IgD-negative memory B cell (primary cell): ENCODE results near the gene HHAT. TPM values are rescaled to one million over a fixed set of nuclear protein-coding genes. Genes with fewer than 3 reads are reported as not detected.
"Not testable (repeated sequence)": the region's sequence is repeated elsewhere in the genome, so short reads cannot be mapped to it uniquely, and the experiment has no call there.

Source experiments
- H3K27ac Mint-ChIP-seq, 3 donors: one replicate each; pipeline ENCODE4 v1.8.0; 2020 to 2022; ENCODE audit warnings: mild to moderate bottlenecking in 3 of 3, mixed read lengths in 3 of 3, moderate library complexity in 1 of 3
- H3K27me3 Mint-ChIP-seq: one replicate; pipeline ENCODE4 v1.8.0; 2021; ENCODE audit warnings: mixed read lengths
- H3K36me3 Mint-ChIP-seq: one replicate; pipeline ENCODE4 v1.8.0; 2020; ENCODE audit warnings: mild to moderate bottlenecking, mixed read lengths
- H3K4me1 Mint-ChIP-seq, 3 donors: one replicate each; pipeline ENCODE4 v1.8.0; 2020 to 2022; ENCODE audit warnings: mixed read lengths in 3 of 3, mild to moderate bottlenecking in 1 of 3
- H3K4me3 Mint-ChIP-seq, 4 donors: one replicate each; pipeline ENCODE4 v1.8.0; 2020 to 2022; ENCODE audit warnings: mild to moderate bottlenecking in 4 of 4, mixed read lengths in 4 of 4, moderate library complexity in 3 of 4
- H3K9me3 Mint-ChIP-seq, 3 donors: one replicate each; pipeline ENCODE4 v1.8.0; 2020 to 2021; ENCODE audit warnings: mixed read lengths in 3 of 3, mild to moderate bottlenecking in 1 of 3
- polyA plus RNA-seq: library from polyadenylated mRNA; unstranded; fragments of 300-500 nt; fragmentation: Illumina TruSeq; gene quantifications from one replicate; pipeline ENCODE4 v1.2.3, GENCODE V29; 2021

HHAT gene
- polyA plus RNA-seq, 1 donor from 2014 or later: 6.3 TPM

DNA sequence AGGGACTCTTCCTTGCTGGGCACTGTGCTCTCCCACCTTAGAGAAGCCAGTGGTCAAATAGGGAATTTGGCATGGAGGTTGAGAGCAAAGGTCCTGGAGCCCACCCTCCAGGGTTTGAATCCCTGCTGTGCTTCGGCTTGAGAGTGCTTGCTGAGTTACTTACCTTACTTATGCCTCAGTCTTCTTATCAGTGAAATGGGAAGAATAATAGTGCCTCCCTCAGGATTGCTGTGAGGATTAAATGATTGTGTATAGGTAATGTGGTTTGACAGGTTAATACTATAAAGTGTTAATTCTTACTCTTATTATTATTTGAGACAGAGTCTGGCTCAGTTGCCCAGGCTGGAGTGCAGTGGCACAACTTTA, 79.2 kb downstream of the HHAT start:
- Mint-ChIP-seq H3K27me3 (no peaks in the 10 kb centered on the region), H3K27ac (no peak overlapping the region), H3K36me3 (peaks cover 4% of the 10 kb centered on the region), H3K9me3 (peaks cover 0 to 1% (median 0%) of the 10 kb centered on the region in 3 donors), H3K4me1 (peaks cover 0 to 9% (median 4%) of the 10 kb centered on the region in 3 donors), H3K4me3 (peak overlapping the region in 1 of 4 donors; percentile 12)

GRCh38 chr1:210412240-210412639, 83.5 kb downstream of the HHAT start:
- H3K4me3 Mint-ChIP-seq: no peak overlapping the region
- peaks cover 0 to 1% (median 0%) of the 10 kb centered on the region in 3 donors for H3K9me3 Mint-ChIP-seq
- peaks cover 0 to 4% (median 1%) of the 10 kb centered on the region in 3 donors for H3K4me1 Mint-ChIP-seq
- H3K36me3 Mint-ChIP-seq: peaks cover 4% of the 10 kb centered on the region
- no peak overlapping the region for H3K27ac Mint-ChIP-seq
- H3K27me3 Mint-ChIP-seq: no peaks in the 10 kb centered on the region

DNA sequence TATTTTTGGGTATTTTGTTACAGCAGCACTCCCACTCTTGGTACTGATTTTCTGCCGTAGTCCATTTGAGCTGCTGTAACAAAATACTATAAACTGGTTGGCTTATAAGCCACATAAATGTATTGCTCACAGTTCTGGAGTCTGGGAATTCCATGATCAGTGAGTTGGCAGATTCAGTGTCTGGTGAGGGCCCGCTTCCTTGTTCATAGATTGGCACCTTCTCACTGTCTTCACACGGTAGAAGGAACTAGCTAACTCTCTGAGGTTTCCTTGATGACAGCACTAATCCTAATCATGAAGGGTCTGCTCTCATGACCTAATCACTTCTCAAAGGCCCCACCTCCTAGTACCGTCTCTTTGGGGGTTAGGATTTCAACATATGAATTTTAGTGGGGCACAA, 85.2 kb downstream of the HHAT start:
- H3K36me3 Mint-ChIP-seq: peaks cover 3% of the 10 kb centered on the region
- H3K9me3 Mint-ChIP-seq: peaks cover 0 to 1% (median 0%) of the 10 kb centered on the region in 3 donors
- no peak overlapping the region for H3K4me3 Mint-ChIP-seq
- no peaks in the 10 kb centered on the region for H3K27me3 Mint-ChIP-seq
- no peaks in the 10 kb centered on the region for H3K4me1 Mint-ChIP-seq
- H3K27ac Mint-ChIP-seq: peak overlapping the region in 1 of 3 donors; percentile 67

- Mint-ChIP-seq H3K27ac (no peak overlapping the region), H3K4me3 (no peak overlapping the region), H3K9me3 (no peaks in the 10 kb centered on the region), H3K27me3 (no peaks in the 10 kb centered on the region), H3K4me1 (no peaks in the 10 kb centered on the region), H3K36me3 (peaks cover 3% of the 10 kb centered on the region)
These were observed 87.2 kb downstream of the HHAT start for GRCh38 chr1:210415846-210416448.

GRCh38 chr1:210416681-210417080, 88.0 kb downstream of the HHAT start:
- H3K36me3 Mint-ChIP-seq: peaks cover 3% of the 10 kb centered on the region

DNA sequence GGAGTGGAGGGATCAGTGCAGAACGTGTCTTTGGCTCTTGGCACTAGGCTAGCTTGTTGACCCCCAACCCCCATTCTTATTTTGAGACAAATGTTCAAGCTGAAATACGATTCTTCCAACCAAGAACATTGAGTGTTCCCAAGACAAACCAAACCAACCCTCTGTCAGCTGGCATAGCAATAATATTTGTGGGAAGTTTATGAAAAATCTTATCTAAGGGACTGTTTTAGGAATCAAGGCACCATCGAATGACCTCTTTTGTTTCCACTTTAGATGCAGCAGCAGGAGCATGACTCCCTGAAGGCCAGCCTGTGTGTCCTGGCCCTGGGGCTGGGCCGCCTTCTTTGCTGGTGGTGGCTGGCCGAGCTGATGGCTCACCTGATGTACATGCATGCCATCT, 89.2 kb downstream of the HHAT start:
- peaks cover 3% of the 10 kb centered on the region for H3K36me3 Mint-ChIP-seq
- H3K4me1 Mint-ChIP-seq: no peaks in the 10 kb centered on the region
- no peaks in the 10 kb centered on the region for H3K27me3 Mint-ChIP-seq
- no peak overlapping the region for H3K27ac Mint-ChIP-seq
- H3K4me3 Mint-ChIP-seq: no peak overlapping the region
- H3K9me3 Mint-ChIP-seq: no peaks in the 10 kb centered on the region

More at GRCh38 chr1:210416681-210417080, 88.0 kb downstream of the HHAT start:
- H3K4me1 Mint-ChIP-seq: no peaks in the 10 kb centered on the region
- no peaks in the 10 kb centered on the region for H3K27me3 Mint-ChIP-seq
- no peak overlapping the region for H3K4me3 Mint-ChIP-seq
- H3K9me3 Mint-ChIP-seq: no peaks in the 10 kb centered on the region
- H3K27ac Mint-ChIP-seq: no peak overlapping the region

DNA sequence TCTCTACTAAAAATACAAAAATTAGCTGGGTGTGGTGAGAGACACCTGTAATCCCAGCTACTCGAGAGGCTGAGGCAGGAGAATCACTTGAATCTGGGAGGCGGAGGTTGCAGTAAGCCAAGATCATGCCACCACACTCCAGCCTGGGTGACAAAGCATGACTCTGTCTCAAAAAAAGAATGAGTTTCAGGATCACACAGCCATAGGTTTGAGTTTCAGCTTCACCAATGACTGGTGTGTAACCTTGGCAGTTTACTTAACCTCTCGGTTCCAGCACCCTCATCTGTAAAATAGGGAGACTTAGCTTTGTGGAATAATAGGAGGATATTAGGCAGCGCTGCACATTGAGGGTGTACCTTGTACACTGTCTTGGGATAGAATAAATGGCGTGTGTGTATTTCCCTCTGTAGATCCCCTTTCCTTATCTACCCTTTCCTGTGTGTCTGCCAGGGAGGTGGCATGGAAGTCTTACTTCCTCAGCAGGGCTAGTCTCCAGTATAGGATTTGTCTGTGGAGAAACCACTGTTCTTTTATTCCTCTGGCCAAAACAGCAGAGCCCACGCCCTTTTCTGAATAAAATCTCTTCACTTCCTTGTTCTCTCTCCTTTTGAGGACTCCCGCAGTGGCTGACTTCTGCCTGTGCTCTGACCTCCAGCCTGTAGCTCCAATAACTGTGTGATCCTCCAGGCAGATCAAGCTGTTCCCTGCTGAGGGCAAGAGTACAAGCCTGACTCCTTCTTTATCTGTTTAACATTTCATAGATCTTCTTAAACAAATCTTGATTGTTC, 90.4 kb downstream of the HHAT start:
- Mint-ChIP-seq H3K27ac (no peak overlapping the region), H3K27me3 (no peaks in the 10 kb centered on the region), H3K4me3 (peak overlapping the region in 1 of 4 donors; percentile 20)

GRCh38 chr1:210426696-210427095, 98.0 kb downstream of the HHAT start:
- not testable (repeated sequence) for H3K27me3 Mint-ChIP-seq, H3K4me3 Mint-ChIP-seq, H3K4me1 Mint-ChIP-seq, H3K9me3 Mint-ChIP-seq, H3K27ac Mint-ChIP-seq
- H3K36me3 Mint-ChIP-seq: peaks cover 20% of the 10 kb centered on the region

More for the DNA sequence above, 90.4 kb downstream of the HHAT start:
- no peaks in the 10 kb centered on the region for H3K9me3 Mint-ChIP-seq
- no peaks in the 10 kb centered on the region for H3K4me1 Mint-ChIP-seq
- H3K36me3 Mint-ChIP-seq: peaks cover 5% of the 10 kb centered on the region

DNA sequence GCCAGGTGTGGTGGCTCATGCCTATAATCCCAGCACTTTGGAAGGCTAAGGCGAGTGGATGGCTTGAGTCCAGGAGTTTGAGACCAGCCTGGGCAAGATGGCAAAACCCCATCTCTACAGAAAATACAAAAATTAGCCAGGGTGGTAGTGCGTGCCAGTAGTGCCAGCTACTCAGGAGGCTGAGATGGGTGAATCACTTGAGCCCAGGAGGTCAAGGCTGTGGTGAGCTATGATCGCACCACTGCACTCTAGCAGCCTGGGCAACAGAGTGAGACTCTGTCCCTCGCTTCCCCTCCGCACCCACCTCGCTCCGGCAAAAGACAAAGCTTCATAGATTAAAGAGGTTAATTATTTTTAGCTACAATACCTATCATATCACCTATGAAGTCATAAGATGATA, 100.0 kb downstream of the HHAT start:
- no peaks in the 10 kb centered on the region for H3K27me3 Mint-ChIP-seq
- peaks cover 25% of the 10 kb centered on the region for H3K36me3 Mint-ChIP-seq
- H3K9me3 Mint-ChIP-seq: no peaks in the 10 kb centered on the region
- no peak overlapping the region for H3K4me3 Mint-ChIP-seq
- H3K4me1 Mint-ChIP-seq: peaks cover 0 to 9% (median 5%) of the 10 kb centered on the region in 3 donors
- no peak overlapping the region for H3K27ac Mint-ChIP-seq

DNA sequence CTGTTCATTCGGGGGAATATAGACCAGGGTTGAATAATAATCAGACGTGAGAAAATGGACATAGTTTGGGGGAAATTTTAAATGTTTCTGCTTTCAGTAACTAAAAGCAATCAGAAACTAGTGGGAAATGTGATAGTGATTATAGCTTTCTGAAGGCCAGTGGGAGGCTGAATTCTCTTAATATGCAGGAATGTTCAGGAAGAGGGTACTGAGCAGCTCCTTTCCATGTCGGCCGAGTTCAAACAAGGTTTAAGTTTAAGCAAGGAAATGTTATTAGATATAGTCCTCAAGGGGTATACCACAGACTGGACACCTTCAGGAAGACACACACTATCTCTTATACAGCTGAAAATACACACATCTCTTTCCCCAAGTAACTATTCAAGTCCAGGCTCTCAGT, 105.5 kb downstream of the HHAT start:
- H3K27ac Mint-ChIP-seq: no peak overlapping the region
- H3K4me3 Mint-ChIP-seq: no peak overlapping the region
- peaks cover 0 to under 1% (median 0%) of the 10 kb centered on the region in 3 donors for H3K9me3 Mint-ChIP-seq
- H3K27me3 Mint-ChIP-seq: no peaks in the 10 kb centered on the region
- no peaks in the 10 kb centered on the region for H3K4me1 Mint-ChIP-seq
- peaks cover 9% of the 10 kb centered on the region for H3K36me3 Mint-ChIP-seq

- Mint-ChIP-seq H3K4me1 (peaks cover 0 to 2% (median 2%) of the 10 kb centered on the region in 3 donors), H3K27me3 (no peaks in the 10 kb centered on the region), H3K9me3 (peaks cover 0 to 4% (median 0%) of the 10 kb centered on the region in 3 donors), H3K36me3 (peaks cover 8% of the 10 kb centered on the region), H3K4me3 (no peak overlapping the region), H3K27ac (no peak overlapping the region)
These were observed 108.4 kb downstream of the HHAT start for GRCh38 chr1:210437111-210437510.

DNA sequence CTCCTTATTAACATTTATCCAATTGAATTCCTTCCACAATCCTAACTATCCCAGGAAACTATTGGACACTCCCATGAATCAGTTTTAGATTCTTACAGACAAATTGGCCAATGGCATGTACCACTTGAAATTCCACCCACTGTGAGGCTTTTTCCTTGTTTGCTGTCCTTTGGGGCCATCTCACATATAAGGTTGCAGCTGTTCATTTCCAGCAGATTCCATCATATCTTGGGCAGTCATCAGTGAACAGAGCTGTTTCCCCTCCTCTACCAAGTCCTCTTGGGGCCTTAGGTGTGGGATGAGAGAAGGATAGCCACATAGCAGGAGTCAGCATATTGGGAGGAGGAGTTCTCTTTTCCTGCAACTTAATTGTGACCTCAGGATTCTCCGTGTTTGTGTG, 109.1 kb downstream of the HHAT start:
- Mint-ChIP-seq H3K27me3 (no peaks in the 10 kb centered on the region), H3K27ac (no peak overlapping the region), H3K4me1 (peaks cover 0 to 2% (median 2%) of the 10 kb centered on the region in 3 donors), H3K4me3 (no peak overlapping the region), H3K9me3 (peaks cover 0 to 4% (median 0%) of the 10 kb centered on the region in 3 donors), H3K36me3 (peaks cover 6% of the 10 kb centered on the region)

GRCh38 chr1:210438928-210439841, 110.5 kb downstream of the HHAT start:
- Mint-ChIP-seq H3K36me3 (peaks cover 4% of the 10 kb centered on the region), H3K4me1 (peaks cover 0 to 2% (median 2%) of the 10 kb centered on the region in 3 donors), H3K27ac (no peak overlapping the region), H3K9me3 (peaks cover 0 to 4% (median 0%) of the 10 kb centered on the region in 3 donors), H3K27me3 (no peaks in the 10 kb centered on the region), H3K4me3 (no peak overlapping the region)

DNA sequence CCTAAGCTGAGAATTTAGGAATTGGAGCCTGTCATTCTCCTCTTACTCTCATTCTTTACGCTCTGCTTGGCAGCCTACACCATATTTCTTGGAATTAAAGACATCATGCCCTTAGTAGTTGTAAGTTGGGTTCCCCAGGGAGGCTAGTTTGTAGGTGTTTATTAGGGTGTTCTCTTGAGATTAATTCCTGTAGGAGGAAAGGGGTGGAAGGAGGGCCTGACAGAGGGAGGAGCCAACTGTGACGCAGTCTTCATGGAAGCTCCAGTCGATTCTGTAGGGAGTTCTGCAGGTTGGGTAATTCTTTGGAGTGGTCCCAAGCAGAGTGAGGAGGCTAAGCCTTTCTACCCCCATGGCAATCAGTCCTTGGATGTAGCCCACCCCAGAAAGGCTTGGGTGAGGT, 111.4 kb downstream of the HHAT start:
- H3K9me3 Mint-ChIP-seq: peaks cover 0 to 4% (median 0%) of the 10 kb centered on the region in 3 donors
- H3K27ac Mint-ChIP-seq: no peak overlapping the region
- no peak overlapping the region for H3K4me3 Mint-ChIP-seq
- no peaks in the 10 kb centered on the region for H3K27me3 Mint-ChIP-seq
- H3K4me1 Mint-ChIP-seq: peaks cover 0 to 2% (median 2%) of the 10 kb centered on the region in 3 donors
- peaks cover 4% of the 10 kb centered on the region for H3K36me3 Mint-ChIP-seq

- Mint-ChIP-seq H3K4me1 (peaks cover 3 to 5% (median 4%) of the 10 kb centered on the region in 3 donors), H3K9me3 (peaks cover 0 to 4% (median 0%) of the 10 kb centered on the region in 3 donors)
These were observed 112.3 kb downstream of the HHAT start for GRCh38 chr1:210441028-210441427.

More at GRCh38 chr1:210441028-210441427, 112.3 kb downstream of the HHAT start:
- Mint-ChIP-seq H3K27ac (no peak overlapping the region), H3K27me3 (no peaks in the 10 kb centered on the region), H3K36me3 (peaks cover 4% of the 10 kb centered on the region), H3K4me3 (no peak overlapping the region)
